Neural progenitor cell (in vitro differentiated cells): ENCODE measurements around the gene TSPAN11. TPM values are rescaled to one million over a fixed set of nuclear protein-coding genes. Genes with fewer than 3 reads are reported as not detected.

Experiments
- DNase-seq: peaks from one replicate; pipeline ENCODE4 v3.0.0-alpha.2; 2016; ENCODE audit warnings: low spot score
- H2AFZ ChIP-seq: fragments of 200-600 bp; sonication (generic); replicated peaks from 2 replicates; pipeline ENCODE4 v1.6.1; 2016; ENCODE audit warnings: antibody characterized with exemption
- H3F3A ChIP-seq: fragments of 200-600 bp; sonication (generic); 2 replicates; pipeline ENCODE4 v1.6.1; 2016; ENCODE audit warnings: antibody characterized with exemption, low read depth
- H3K27ac ChIP-seq: fragments of 200-600 bp; sonication (generic); 2 replicates; pipeline ENCODE4 v1.5.1; 2016; ENCODE audit warnings: mild to moderate bottlenecking
- H3K27me3 ChIP-seq: fragments of 200-600 bp; sonication (generic); 2 replicates; pipeline ENCODE4 v1.6.1; 2016; ENCODE audit warnings: mild to moderate bottlenecking, moderate library complexity
- H3K36me3 ChIP-seq: fragments of 200-600 bp; sonication (generic); 2 replicates; pipeline ENCODE4 v1.5.1; 2016
- H3K4me1 ChIP-seq: fragments of 200-600 bp; sonication (generic); 2 replicates; pipeline ENCODE4 v1.6.1; 2016; ENCODE audit warnings: mixed run types
- H3K4me2 ChIP-seq: fragments of 200-600 bp; sonication (generic); 2 replicates; pipeline ENCODE4 v1.6.1; 2016
- H3K4me3 ChIP-seq: fragments of 200-600 bp; sonication (generic); 2 replicates; pipeline ENCODE4 v1.5.1; 2016
- H3K79me2 ChIP-seq: fragments of 200-600 bp; sonication (generic); 2 replicates; pipeline ENCODE4 v1.6.1; 2016; ENCODE audit warnings: low read depth
- H3K9ac ChIP-seq: fragments of 200-600 bp; sonication (generic); 2 replicates; pipeline ENCODE4 v1.6.1; 2016
- H3K9me3 ChIP-seq: fragments of 200-600 bp; sonication (generic); 2 replicates; pipeline ENCODE4 v1.5.1; 2016; ENCODE audit warnings: low read depth
- H4K20me1 ChIP-seq: fragments of 200-600 bp; sonication (generic); 2 replicates; pipeline ENCODE4 v1.6.1; 2016; ENCODE audit warnings: low read depth
- H3K27ac Mint-ChIP-seq: 3 replicates; pipeline ENCODE4 v1.8.0; 2021; ENCODE audit warnings: mixed read lengths
- H3K27me3 Mint-ChIP-seq: 2 replicates; pipeline ENCODE4 v1.8.0; 2022; ENCODE audit warnings: low read depth, mild to moderate bottlenecking, inconsistent platforms, moderate library complexity, mixed read lengths; ENCODE audit not compliant: insufficient read depth
- H3K36me3 Mint-ChIP-seq: 3 replicates; pipeline ENCODE4 v1.8.0; 2021; ENCODE audit warnings: mixed read lengths
- H3K4me1 Mint-ChIP-seq: 3 replicates; pipeline ENCODE4 v1.8.0; 2021; ENCODE audit warnings: mixed read lengths
- H3K4me3 Mint-ChIP-seq: 3 replicates; pipeline ENCODE4 v1.8.0; 2021; ENCODE audit warnings: mild to moderate bottlenecking, moderate library complexity, mixed read lengths
- H3K9me3 Mint-ChIP-seq: 3 replicates; pipeline ENCODE4 v1.8.0; 2020; ENCODE audit warnings: mixed read lengths
- CTCF ChIP-seq: fragments of 200-600 bp; sonication (generic); IDR thresholded peaks from 2 replicates; pipeline ENCODE4 v1.5.1; 2017; ENCODE audit warnings: antibody characterized with exemption, mild to moderate bottlenecking
- EZH2 ChIP-seq: fragments of 200-600 bp; sonication (generic); IDR thresholded peaks from 2 replicates; pipeline ENCODE4 v1.6.1; 2017; ENCODE audit warnings: antibody characterized with exemption, mild to moderate bottlenecking, moderate library complexity
- EZH2phosphoT487 ChIP-seq: fragments of 200-600 bp; sonication (generic); IDR thresholded peaks from 2 replicates; pipeline ENCODE4 v1.6.1; 2017; ENCODE audit warnings: antibody characterized with exemption
- total RNA-seq: library from RNA; depleted of rRNA; stranded (reverse); fragments of >200 nt; gene quantifications from 2 replicates; pipeline ENCODE4 v1.2.3, GENCODE V29; 2015; ENCODE audit warnings: low replicate concordance

TSPAN11 gene
- total RNA-seq, 1 donor from 2014 or later = 7.4 TPM

GRCh38 chr12:30932881-30933280 lies 6.3 kb downstream of the TSPAN11 start:
- Histone ChIP-seq H3F3A (no peaks in the 10 kb centered on the region), H3K9me3 (no peaks in the 10 kb centered on the region), H3K4me3 (no peak overlapping the region), H3K9ac (no peak overlapping the region), H3K27me3 (no peaks in the 10 kb centered on the region), H3K4me2 (no peak overlapping the region), H4K20me1 (no peaks in the 10 kb centered on the region), H3K4me1 (peaks cover 17% of the 10 kb centered on the region), H3K27ac (no peak overlapping the region), H3K79me2 (peaks cover 60% of the 10 kb centered on the region), H2AFZ (no peak overlapping the region), H3K36me3 (no peaks in the 10 kb centered on the region)
- TF ChIP-seq CTCF = no peak
- TF ChIP-seq EZH2 = no peak
- TF ChIP-seq EZH2phosphoT487 = no peak
- no peak overlapping the region for H3K27ac Mint-ChIP-seq
- H3K4me3 Mint-ChIP-seq = no peak overlapping the region
- H3K4me1 Mint-ChIP-seq = peaks cover 16% of the 10 kb centered on the region
- DNase-seq = no peak
- H3K27me3 Mint-ChIP-seq = peaks cover 8% of the 10 kb centered on the region
- H3K9me3 Mint-ChIP-seq = peaks cover 22% of the 10 kb centered on the region
- peaks cover 37% of the 10 kb centered on the region for H3K36me3 Mint-ChIP-seq

- no peaks in the 10 kb centered on the region for H3F3A ChIP-seq
- H3K36me3 Mint-ChIP-seq = peaks cover 23% of the 10 kb centered on the region
- no peak overlapping the region for H3K4me3 Mint-ChIP-seq
- peaks cover 40% of the 10 kb centered on the region for H3K79me2 ChIP-seq
- peaks cover 22% of the 10 kb centered on the region for H3K9me3 Mint-ChIP-seq
- peaks cover 10% of the 10 kb centered on the region for H3K4me1 ChIP-seq
- H3K27me3 Mint-ChIP-seq = peaks cover 6% of the 10 kb centered on the region
- no peaks in the 10 kb centered on the region for H3K4me1 Mint-ChIP-seq
- no peak overlapping the region for H3K4me2 ChIP-seq
- no peaks in the 10 kb centered on the region for H3K36me3 ChIP-seq
- H3K27ac ChIP-seq = no peak overlapping the region
- H3K27me3 ChIP-seq = no peaks in the 10 kb centered on the region
- TF ChIP-seq EZH2 (no peak), EZH2phosphoT487 (no peak), CTCF (no peak)
- no peak overlapping the region for H3K4me3 ChIP-seq
- peak overlapping the region; percentile 30 for H3K27ac Mint-ChIP-seq
- no peak for DNase-seq
- no peak overlapping the region for H2AFZ ChIP-seq
- no peak overlapping the region for H3K9ac ChIP-seq
- no peaks in the 10 kb centered on the region for H4K20me1 ChIP-seq
- no peaks in the 10 kb centered on the region for H3K9me3 ChIP-seq
These were observed 8.3 kb downstream of the TSPAN11 start for GRCh38 chr12:30934811-30935210.

- H3K79me2 ChIP-seq = peaks cover 32% of the 10 kb centered on the region
- DNase-seq = no peak
- peaks cover 16% of the 10 kb centered on the region for H3K4me1 ChIP-seq
- Mint-ChIP-seq H3K4me3 (no peak overlapping the region), H3K9me3 (peaks cover 22% of the 10 kb centered on the region), H3K27ac (no peak overlapping the region), H3K4me1 (no peaks in the 10 kb centered on the region), H3K27me3 (peaks cover 6% of the 10 kb centered on the region), H3K36me3 (peaks cover 25% of the 10 kb centered on the region)
- H3K27ac ChIP-seq = no peak overlapping the region
- H3K9ac ChIP-seq = no peak overlapping the region
- no peak for TF ChIP-seq EZH2
- no peak for TF ChIP-seq CTCF
- no peak for TF ChIP-seq EZH2phosphoT487
- H2AFZ ChIP-seq = no peak overlapping the region
- H3K4me2 ChIP-seq = no peak overlapping the region
- H3F3A ChIP-seq = no peaks in the 10 kb centered on the region
- H3K9me3 ChIP-seq = no peaks in the 10 kb centered on the region
- no peaks in the 10 kb centered on the region for H3K36me3 ChIP-seq
- H4K20me1 ChIP-seq = no peaks in the 10 kb centered on the region
- H3K4me3 ChIP-seq = no peak overlapping the region
- no peaks in the 10 kb centered on the region for H3K27me3 ChIP-seq
These were observed 9.5 kb downstream of the TSPAN11 start for GRCh38 chr12:30936036-30936435.
